NCI-H2171 (cell line): Measurements from ENCODE around the gene CISH.

ENCODE experiments used
- DNase-seq: peaks from one replicate; lab custom pipeline; 2025; lab: John Stamatoyannopoulos, UW

The CISH gene

DNA sequence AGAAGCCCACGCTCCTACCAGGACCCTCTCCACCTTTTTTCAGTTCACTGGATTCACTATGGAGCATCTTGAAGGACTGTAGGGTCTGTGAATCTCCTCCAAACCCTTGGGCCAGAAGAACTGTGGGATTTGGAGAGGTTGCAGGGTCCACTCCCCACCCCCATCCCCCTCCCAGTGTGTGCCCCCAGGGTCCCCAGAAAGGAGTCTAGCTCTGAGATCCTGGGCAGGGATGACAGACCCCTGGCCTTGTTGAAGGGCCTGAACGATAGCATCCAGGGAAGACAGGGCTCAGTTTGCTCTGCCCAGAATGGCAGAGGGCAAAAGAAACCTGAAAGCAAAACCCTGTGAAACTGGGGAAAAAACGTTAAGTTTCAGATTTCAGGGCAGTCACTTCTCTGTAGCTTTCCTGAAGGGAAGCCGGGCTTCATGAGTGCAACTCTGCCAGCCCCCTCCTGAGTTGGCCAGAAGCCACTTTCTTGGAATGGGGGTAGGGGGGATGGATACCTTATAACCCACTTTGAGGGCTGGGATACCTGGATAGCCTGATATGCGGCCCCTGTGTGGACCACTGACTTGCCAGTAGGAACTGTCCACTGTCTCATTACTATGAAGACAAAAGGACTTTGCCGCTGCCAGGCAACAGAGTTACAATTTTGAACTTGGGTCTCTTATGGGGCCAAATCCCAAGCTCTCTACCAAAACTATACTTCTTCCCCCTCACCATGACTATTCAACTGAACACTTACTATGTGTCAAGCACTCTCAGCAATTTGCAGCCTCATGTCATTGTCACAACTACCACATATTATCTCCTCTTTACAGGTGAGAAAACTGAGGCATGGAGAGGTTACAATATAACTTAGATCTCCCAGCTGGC is 1.6 kb upstream of the CISH start:
- DNase-seq, result no peak

DNA sequence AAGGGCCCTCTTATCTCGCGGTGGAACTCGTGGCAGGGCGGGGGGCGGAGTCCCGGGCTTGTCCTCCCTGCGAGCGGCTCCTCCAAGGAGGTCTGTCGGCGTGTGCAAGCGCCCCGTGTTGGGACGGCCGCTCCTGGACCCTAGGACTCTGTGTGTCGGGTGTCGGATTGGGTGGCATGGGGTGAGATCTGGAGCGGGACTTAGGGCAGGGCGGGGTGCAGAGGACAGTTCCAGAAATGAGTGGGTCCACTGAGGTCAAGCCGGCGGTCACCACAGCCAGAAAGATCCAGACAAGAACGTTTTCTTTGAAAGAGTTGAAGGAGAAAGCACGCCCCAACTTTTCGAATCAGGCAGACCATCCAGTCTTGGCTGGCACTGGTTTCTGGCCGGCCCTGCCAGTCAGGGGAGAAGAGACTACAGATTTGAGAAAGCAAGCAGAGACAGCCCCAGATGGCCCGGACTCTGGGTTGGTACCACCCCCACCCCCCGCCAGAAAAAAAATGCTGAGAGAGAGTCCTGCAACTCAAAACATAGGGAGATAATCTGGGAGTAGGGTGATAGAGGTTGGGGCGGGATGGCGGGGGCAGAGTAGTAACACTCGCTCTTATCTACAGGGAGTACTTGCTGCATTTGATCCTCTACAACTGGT is 784 bp upstream of the CISH start:
- DNase-seq, result no peak

DNA sequence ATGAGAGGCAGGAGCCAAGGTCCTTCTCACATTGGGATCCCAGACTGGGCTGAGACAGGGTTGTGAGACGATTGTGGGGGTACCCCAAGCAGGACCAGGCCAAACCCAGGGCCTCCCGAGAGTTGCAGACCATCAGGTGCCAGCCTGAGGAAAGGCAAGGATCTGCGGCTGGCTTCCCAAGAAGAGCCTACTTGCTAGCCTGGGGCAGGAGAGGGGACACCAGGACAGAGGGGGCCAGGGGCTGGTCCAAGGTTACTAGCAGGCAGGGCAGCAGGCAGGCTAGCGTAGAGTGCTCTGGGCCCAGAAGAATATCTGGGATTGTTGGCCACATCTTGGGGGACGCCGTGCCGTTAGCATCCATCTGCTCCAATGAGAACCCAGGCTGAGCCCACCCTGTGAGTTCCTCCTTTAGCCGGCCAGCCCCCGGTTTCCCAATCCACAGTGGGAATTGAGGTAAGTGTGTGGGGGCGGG is 546 bp downstream of the CISH start:
- no peak for DNase-seq

DNA sequence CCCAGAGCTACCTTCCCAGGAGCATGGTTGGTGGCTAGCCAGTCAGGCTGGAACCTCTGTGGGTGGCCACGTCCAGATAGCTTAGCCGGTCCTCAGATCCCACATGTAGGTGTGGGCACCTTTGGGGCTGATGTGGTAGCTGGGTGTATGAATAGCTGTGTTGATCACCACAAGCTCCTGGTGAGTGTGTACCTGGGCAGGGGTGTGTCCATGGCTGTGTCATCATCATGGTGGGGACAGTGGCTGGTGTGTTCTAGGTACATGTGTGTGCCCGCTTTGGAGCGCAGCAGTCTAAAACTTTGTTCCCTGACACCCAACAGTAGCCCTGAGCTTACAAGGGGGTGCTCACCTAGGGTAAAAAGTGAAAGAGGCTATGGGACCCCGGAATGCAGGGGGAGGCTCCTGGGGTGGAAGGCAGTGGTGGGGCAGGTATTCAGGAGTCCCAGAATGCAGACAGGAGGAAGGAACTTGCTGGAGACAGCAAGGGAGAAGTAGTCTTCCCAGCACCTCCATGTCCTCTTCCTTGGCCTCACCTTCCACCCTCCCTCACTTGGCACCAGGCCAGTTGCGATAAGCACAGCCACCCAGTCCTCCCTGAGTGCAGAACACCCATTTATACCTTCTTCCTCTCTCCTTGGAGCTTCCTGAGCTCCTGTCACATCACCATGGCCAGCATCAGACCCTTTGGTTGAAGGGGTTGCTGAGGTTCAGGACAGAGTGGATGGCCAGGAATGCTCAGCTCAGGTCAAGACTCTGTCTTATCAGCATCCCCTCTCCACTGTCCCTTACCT is 1.2 kb downstream of the CISH start:
- no peak for DNase-seq

DNA sequence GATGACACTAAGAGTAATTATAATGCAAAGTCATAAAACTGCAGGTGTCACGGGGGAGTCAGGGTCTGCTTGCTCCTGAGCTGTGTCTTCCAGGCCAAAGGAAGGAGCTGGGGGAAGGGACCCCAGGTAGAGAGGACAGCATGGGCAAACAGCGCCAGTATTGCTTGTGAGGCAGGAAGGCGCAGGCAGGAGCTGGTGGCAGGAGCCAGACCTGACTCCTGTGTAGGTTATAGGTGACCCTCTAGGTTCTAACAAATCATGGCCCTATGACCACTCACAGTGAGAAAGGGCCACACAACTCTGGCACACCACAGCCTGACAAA is 1.9 kb downstream of the CISH start:
- DNase-seq, result no peak

DNA sequence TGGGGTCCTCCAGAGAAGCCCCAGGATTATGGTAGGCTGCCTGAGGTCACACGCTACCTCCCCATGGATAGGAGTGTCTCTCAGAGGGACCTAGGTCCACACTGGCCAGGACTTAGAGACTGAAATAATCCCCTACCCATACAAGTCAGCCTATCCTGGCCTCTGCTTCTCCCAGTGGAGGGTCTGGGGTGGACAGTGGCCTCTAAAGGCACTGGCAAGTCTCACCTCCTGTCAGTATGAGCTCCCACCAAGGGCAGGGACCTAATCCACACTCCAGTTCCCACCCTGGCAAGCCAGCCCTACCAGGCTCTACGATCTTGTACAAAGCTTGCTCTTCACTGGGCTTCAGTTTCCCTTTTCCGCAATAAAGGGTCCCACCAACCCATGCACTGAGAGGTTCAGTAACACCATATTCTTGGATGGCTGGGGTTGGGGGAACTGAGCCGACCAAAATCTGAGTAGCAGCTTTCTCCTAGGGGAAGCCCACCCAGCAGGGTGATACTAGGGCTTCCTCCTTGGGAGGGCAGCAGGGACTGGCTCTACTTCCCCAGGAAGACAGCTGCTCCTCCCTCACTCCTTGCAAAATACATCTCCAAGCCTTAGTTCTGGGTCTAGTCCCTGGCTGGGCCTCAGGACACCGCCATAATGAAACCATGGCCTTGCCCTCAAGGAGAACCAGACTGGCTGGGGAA is 2.4 kb downstream of the CISH start:
- no peak for DNase-seq

DNA sequence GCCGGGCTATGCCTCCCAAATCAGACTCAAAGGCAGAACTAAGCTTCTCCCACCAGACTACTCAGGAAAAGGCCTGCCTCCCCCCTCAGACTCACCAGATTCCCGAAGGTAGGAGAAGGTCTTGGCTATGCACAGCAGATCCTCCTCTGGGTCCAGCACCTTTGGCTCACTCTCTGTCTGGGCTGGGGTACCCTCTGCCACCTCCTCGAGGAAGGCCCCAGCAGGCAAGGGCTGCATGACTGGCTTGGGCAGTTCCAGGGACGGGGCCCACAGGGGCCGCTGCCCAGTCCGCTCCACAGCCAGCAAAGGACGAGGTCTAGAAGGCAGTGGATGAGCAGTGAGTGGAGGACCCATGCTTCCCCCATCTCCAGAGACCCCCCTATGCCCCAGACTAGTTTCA is 3.3 kb downstream of the CISH start:
- no peak for DNase-seq

DNA sequence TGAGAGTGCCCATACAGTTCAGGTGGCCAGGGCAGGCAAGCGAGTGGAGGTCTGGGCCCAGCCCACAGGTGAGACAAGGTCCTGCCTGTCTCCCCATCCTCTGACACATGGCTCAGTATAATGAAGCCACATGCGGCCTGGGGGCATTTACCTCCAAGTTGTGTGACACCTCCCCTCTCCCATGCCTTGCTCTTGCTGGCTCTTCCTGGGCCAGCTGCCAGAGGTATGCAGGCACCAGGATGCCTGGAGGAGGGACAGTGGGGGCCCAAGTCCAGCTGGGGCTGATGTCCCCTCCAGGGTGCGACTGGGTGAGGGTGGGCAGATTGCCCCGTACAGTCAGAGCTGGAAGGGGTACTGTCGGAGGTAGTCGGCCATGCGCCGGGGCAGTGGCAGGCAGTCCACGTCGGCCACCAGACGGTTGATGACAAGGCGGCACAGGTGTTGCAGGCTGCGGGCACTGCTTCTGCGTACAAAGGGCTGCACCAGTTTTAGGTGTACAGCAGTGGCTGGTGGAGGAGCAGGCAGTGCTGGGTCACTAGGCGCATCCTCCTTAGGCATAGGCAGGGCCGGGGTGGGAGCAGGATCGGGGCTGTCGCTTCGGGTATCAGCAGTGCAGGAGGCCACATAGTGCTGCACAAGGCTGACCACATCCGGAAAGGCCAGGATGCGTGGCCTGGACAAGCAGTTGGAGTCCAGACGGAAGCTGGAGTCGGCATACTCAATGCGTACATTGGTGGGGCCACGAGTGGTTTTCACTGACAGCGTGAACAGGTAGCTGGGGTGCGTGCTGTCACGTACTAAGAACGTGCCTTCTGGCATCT is 4.1 kb downstream of the CISH start:
- DNase-seq, result no peak

DNA sequence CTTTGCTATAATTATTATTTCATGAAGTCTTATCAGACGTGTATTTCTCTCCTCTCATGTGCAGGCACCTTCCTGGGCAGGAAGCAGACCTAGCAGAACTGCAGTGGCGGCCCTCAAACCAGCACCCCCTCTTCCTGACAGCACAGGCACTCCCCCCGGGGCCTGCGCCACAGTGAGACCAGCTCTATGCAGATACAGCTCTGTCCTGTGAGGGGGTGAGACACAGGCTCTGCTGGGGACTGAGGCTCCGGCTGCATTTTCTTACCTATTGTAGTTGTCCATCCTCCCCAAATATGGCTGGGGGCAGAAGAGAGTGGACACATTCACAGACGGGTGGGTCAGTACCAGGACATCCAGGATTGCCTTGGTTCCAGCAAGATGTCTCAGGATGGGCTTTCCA is 5.0 kb downstream of the CISH start:
- DNase-seq, result no peak

DNA sequence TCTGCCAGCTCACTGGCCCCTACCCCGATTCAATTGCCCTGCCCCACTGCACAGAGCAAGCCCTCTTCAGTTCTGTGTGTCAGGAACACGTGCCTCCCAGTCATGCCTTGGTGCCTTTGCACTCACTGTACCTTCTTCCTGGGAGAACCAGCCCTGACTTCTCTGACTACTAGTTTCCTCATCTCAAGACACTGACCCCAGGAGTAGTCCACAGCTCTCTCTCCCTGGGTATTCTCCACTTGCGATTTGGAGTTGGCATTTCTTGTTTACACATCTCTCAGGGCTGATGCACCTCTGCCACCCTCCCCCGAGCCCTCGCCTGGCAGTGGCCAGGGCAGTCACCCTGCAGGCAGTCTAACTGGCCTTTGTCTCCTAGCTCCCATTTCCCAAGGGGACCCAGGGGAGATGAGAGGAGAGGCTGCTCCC is 5.7 kb downstream of the CISH start:
- no peak for DNase-seq

DNA sequence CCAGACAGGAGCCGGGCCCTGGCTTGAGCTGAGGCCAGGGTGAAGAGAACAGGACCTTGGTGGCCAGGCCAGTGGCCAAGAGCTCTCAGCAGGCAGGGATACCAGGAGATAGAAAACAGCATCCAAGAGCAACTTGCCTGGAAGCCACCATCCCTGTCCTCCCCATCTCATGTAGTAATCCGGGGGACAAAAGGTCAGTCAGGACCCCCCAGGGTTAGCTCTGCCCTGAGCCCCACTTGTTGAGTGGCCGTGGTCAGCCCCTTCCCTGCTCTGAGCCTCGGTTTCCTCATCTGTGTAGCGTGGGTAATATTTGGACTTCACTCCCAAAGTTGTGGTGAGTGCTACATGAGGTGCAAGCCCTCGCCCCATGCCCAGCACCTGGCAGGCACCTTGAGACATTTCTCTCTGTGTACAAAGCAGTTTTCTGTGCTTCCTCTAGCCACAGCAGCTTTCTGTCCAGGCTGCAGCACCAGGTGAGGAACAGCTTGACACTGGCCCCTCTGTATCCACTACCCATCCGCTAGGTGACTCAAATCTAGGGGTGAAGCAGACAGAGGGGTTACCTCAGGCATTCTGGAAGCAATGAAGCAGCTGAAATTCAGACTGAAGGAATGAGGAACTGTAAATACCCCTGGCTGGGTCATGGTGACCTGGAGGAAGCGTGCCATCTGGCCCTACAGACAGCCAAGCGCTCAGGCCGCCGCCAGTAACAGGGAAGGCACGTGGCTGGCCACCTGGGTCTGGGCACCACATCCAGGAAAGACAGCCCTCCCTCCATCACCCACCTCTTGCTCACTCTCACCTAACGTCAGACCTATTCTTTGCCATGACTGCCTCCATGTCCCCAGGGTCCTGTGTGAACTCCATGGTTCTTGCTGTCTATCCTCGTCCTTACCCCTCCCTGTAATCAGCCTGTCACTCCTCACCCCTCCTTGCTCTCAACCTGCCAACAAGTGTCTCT is 6.7 kb downstream of the CISH start:
- no peak for DNase-seq

DNA sequence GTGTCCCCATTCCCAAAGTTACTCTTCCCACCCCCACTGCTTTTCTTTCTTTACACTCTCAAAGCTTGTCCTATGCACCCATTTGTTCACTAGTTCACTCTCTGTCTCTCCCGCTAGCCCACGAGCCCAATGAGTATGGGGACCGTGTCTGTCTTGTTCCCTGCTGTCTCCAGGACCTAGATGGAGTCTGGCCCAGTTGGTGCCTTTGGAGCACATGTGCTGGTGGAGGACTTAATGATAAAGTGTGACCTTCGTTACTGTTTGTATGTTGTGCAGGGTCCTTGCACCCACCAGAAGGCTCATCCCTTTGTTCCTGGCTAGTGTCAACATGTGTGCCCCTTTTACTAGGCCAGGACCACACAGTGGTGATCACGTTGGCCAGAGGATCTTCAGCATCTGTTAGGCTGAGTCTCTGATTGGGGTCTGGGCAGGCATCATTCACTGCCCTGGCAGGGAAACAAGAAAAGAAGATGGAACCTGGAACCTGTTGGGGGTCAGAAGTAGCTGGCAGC is 7.4 kb downstream of the CISH start:
- DNase-seq, result no peak

DNA sequence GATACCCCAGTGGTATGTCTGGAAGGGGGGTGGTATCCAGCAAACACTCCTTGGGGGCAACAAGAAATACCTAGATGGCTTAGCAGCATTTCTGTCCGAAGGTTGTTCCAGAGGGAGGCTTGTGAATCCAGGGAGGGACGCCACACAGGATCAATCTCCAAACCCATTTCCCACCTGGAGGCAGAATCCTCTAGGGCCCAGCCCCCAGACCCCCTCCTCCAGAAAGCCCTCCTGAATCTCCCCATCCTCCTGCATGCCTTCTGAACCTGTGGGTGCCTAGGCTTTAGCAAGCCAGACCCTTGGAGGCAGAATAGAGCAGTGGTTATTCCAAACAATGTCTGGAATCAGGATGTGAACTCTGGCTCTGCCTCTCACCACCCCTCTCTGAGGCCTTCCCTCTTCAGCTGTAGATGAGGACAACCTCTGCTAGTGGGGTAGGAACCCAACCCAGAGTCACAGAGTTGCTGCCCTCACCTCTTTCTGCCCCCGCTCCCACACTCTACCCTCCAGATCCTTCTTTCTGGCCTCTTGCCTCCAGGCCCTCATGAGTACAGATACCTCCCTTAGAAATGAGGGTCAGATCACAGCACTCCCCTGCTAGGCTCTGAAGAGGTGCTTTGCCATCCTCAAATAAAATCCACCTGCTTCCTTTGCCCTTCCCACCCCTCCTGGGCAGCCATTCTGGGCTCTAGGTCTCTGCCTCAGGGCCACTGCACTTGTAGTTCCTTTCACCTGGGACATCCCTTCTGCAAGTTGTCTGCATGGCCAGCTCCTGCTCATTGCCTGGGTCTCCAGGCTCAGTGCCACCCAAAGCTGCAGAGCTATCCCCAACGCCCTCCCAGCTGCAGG is 8.1 kb downstream of the CISH start:
- no peak for DNase-seq

DNA sequence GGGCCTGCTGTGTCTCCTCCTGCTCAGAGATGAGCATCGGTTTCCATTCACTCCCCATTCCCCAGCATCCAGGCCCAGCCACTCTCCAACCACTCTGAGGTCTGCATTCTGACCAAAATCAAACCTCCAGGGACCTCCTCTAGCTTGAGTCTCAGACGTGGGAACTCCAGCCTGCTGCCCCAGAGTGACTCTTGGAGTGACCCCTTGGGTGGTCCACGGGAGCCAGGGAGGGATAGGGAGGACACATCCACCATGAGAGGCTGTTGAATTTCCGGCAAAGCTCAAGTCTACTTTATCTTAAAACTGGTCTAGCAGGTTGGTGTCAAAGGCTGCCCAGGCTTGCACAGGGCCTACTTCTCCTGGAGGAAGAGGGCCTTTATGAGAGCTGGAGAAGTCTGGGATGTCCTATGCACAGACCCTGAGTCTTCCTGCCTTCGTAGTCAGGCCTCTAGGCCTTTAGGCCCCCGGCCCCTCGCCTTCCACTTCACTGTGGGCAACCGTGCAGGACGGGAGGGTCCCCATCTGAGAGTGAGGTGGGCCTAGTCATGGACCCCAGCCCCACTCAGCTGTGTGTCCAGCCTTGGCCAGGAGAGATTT is 8.9 kb downstream of the CISH start:
- DNase-seq, result no peak

DNA sequence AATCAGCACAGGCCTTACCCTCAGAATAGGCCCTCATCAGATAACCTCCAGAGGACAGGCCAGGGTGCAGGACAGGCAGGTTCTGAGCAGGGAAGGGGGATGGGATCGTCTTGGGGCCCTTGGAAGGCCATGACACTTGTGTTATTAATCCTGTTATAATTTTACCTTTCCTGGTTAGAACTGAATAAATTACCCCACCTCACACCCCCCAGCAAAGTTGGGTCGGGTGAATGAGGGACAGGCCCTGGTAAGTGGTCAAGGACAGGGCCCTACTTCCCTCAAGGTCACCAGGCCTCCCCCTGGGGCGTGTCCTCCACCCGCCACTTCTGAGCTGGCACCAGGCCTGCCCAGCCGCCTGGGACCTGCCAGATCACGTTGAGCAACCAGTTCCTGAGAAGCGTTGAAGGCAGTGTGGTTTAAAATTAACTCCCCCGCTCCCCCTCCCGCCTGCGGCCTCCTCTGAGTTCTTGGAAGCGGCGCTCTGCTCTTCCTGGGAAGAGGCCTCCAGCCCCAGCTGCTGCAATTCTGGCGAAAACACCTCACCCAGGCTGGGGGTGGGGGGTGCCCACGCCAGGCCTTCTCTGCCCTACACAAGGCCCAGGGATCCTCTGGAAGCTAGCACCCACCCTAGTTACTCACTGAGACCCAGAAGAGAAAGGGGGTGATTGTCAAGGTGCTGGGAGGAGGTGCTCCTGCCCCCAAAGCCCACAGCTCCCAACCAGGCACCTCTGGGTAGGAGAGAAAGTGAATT is 10.6 kb downstream of the CISH start:
- DNase-seq, result peak; percentile 78

DNA sequence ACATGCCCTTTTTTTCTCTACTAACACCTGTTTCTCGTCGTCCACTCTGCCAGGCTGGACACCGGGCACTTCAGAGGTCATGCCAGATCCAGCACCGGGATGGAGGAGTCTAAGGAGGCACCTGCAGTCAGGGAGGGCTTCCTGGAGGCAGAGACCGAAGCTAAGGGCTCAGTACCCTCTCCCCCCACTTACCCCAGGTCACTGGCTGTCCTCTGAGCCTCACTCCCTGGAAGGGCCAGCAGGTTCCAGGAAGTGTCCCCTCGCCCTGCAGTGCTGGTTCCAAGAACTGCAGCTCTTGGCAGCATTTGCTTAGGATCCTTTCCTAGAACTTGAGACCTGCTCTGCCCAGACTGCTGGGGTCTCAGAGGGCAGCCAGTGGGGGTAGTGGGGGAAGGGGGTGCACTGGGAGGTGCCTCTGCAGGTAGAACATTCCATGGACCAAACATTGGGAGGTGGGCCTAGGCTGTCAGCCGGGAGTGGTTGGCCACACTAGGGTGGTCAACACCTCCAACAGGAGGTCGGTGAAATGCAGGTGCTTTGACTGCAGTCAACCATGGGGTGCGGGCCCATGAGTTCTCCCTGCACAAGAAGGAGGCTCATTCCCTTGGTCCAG is 11.3 kb downstream of the CISH start:
- DNase-seq, result no peak

DNA sequence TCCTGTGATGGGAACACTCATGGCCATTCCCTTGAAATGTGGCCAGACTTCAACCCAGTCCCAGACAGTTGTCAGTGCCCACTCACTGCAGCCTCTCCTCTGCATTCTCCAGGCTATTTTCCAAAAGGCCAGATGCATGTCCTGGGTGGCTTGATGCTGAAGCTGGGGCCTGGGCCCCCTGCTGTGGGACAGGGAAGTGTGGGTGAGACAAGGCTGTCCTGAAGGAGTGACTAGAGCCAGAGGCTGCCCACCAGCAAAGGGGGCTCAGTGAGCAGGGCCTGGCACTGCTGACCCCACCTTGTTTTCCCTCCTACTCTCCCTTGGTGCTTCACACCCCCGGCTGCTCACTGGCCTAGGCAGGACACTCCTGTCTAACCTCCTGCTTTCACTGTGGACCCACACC is 11.9 kb downstream of the CISH start:
- no peak for DNase-seq
